Astrocyte of the cerebellum (primary cell): Measurements from ENCODE around the gene CCK.
"Not testable (repeated sequence)": the region's sequence is repeated elsewhere in the genome, so short reads cannot be mapped to it uniquely, and the experiment has no call there.

Experiments
- DNase-seq: peaks from one replicate; pipeline ENCODE4 v3.0.0-alpha.2; 2011; ENCODE audit warnings: low read depth
- H3K4me3 ChIP-seq: 2 replicates; pipeline ENCODE4 v1.5.1; 2011; ENCODE audit warnings: mild to moderate bottlenecking, low read depth, low read length, moderate library complexity
- in situ Hi-C: cut with HindIII; loops from 2 replicates; pipeline ENCODE4 v1.10.0; 2017; ENCODE audit warnings: low sequenced_read_pairs
- TF ChIP-seq, protein P1 (sequence below): IDR thresholded peaks from 2 replicates; pipeline ENCODE4 v1.5.1; 2012; ENCODE audit warnings: low read length, low read depth, moderate library complexity, mild to moderate bottlenecking; ENCODE audit errors: missing control alignments

The CCK gene

DNA sequence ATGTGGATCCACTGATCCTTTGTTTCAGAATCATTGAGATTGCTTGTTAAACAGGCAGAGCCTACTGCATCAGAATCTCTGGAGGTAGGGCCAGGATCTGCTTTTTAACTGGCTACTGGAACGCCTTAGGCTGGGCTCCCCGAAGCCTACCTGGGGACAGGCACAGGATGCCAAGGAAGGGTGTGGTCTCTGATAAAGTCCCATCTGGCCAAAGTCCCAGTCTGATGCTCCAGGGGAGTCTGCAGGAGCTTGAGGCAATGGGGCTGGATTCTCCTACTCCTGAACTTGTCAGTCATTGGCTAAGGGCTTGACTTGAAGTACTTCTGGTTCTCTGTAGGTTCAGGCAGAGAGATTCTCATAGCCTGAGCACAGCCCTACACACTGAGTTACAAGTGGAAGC is 22.4 kb upstream of the CCK start:
- in situ Hi-C loops, result no loop called here
- no peak overlapping the region for H3K4me3 ChIP-seq
- TF ChIP-seq, protein P1, sequence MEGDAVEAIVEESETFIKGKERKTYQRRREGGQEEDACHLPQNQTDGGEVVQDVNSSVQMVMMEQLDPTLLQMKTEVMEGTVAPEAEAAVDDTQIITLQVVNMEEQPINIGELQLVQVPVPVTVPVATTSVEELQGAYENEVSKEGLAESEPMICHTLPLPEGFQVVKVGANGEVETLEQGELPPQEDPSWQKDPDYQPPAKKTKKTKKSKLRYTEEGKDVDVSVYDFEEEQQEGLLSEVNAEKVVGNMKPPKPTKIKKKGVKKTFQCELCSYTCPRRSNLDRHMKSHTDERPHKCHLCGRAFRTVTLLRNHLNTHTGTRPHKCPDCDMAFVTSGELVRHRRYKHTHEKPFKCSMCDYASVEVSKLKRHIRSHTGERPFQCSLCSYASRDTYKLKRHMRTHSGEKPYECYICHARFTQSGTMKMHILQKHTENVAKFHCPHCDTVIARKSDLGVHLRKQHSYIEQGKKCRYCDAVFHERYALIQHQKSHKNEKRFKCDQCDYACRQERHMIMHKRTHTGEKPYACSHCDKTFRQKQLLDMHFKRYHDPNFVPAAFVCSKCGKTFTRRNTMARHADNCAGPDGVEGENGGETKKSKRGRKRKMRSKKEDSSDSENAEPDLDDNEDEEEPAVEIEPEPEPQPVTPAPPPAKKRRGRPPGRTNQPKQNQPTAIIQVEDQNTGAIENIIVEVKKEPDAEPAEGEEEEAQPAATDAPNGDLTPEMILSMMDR, result no peak
- no peak for DNase-seq

DNA sequence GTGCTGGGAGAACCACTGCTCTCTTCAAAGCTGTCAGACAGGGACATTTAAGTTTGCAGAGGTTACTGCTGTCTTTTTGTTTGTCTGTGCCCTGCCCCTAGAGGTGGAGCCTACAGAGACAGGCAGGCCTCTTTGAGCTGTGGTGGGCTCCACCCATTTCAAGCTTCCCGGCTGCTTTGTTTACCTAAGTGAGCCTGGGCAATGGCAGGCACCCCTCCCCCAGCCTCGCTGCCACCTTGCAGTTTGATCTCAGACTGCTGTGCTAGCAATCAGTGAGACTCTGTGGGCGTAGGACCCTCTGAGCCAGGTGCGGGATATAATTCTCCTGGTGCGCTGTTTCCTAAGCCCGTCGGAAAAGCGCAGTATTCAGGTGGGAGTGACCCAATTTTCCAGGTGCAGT is 21.4 kb upstream of the CCK start:
- in situ Hi-C loops, H3K4me3 ChIP-seq, DNase-seq: not testable (repeated sequence)

DNA sequence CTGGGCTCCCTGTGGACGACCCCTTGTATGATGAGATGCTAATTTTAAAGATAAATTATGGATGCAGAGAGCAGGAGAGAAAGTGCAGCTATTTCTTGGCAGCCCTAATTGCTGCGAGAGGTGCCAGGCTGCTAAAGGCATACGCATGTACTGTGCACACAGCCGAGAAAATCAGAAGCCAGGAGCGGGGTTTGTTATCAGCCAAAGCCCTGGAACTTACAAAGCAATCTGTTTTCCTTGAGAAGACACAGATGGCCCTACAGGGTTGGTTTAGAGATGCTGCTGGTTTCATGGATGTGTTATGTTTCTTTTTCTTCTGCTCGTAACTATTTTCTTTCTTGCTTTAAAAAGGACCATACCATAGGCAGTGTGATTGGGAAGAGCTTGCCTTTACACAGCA is 11.7 kb upstream of the CCK start:
- in situ Hi-C loops, result no loop called here
- no peak overlapping the region for H3K4me3 ChIP-seq
- DNase-seq, result no peak
- TF ChIP-seq, protein P1, result no peak

DNA sequence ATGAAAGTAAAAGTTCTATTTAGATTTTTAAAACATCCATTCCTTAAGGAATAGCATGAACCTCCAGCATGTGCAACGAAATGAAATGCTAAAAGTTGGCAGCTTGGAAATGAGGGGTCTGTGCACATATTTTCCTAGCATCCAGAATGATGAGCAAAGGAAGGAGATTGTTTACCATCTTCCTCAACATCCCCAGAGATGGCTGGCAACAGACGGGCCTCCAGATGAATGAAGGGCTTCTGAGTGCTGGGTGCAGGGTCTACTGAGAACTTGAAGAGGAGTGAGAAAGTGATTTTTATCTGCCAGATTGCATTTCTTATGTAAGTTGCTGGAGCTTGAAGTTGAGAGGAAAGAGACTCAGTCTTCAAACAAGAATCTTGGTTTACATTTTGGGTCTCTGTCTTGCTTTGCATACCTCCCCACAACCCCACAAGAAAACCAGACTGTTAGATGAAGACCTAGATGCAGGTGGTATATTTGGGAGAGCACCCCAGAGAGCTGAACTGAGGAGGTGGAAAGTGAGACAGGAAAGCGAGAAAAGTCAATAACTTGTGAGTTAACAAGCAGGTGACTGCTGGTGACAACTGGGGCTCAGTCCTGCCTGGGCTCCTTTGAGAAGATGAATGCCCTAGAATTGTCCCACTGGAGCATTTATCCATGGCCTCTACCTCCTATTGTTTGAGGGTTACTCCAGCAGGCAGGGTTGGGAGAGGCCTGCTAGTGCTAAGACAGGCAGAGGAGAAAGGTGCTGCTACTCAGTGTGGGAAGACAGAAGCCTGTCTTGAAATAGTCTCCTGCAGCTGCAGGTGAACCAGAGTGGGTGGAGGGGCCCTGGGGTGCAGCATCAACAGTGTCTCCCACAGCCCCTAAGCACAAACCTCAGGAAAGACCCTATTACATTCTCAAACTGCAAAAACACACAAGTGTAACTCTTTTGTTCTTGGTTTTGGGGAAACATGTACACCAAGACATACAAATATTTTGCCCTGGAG is 10.5 kb upstream of the CCK start:
- TF ChIP-seq, protein P1, result no peak
- in situ Hi-C loops, result no loop called here
- H3K4me3 ChIP-seq, result no peak overlapping the region
- no peak for DNase-seq

DNA sequence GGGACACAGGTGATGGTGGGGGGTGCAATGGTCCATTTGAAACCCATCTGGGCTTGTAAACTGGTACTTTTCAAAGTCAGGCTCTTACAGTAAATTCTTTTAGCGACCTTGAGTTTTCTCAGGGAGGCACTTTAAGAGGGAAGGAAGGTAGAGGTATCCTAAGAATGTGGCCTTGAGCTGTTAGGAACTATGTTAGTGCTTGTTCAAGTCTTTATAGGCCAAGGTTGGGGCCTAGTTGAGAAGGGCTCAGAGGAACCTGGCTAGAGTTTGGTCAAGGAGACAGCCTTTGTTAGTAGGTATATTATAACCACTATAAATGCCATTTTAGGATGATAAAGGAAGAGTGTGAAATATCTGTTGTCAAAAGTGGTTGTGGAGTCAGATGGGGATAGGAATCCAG is 9.2 kb upstream of the CCK start:
- TF ChIP-seq, protein P1, result no peak
- DNase-seq, result no peak
- in situ Hi-C loops, result no loop called here
- H3K4me3 ChIP-seq, result no peak overlapping the region

DNA sequence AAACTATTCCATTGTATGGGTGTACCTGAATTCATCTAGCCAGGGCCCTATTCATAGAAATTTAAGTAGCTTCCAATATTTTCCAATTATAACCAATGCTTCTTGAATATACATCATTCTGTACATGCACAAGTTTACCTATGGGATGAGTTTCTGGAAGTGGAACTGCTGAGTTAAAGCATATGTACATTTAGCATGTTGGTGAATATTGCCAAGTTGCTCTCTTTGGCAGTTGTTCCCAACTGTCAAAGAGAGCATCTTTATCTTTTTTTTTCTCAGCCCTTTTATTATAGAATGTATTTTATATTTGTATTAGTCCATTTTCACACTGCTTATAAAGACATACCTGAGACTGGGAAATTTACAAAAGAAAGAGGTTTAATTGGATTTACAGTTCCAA is 8.3 kb upstream of the CCK start:
- in situ Hi-C loops, result loop anchor here (25.0 kb wide), 1 partner anchor 163 kb away; no protein-coding TSS in a partner anchor
- no peak for DNase-seq
- H3K4me3 ChIP-seq, result no peak overlapping the region
- TF ChIP-seq, protein P1, result no peak

DNA sequence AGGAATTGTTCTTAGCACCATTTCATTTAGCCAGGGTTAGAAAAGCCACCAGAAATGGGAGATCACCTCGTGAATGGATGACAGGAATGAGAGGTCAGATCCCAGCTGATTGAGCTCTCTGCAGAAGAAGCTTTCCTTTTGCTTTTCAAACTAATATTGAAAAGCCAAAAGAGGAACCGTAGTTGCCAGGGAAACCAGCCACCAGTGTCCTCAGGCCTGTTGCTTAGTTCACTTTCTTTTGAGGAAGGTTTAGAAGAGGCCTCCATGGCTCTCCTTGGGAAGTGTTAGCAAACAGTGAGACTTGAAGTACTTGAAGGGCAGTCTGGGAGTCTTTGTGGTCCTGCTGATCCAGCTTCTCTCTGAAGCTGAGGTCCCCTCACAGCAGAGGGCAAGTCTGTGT is 7.4 kb upstream of the CCK start:
- DNase-seq, result no peak
- no peak overlapping the region for H3K4me3 ChIP-seq
- TF ChIP-seq, protein P1, result no peak
- in situ Hi-C loops, result loop anchor here (25.0 kb wide), 1 partner anchor 164 kb away; no protein-coding TSS in a partner anchor
